Left lung (tissue), 10 donors: Measurements from ENCODE around the gene HOXA3. TPM values are rescaled to one million over a fixed set of nuclear protein-coding genes. Genes with fewer than 3 reads are reported as not detected.

ENCODE experiments used
- ATAC-seq: fragments of 200-7000 bp; cut with Tn5 transposase; one replicate; pipeline ENCODE4 v1.9.1; 2020; ENCODE audit warnings: moderate library complexity
- DNase-seq, 4 donors: peaks; one replicate each; pipeline ENCODE4 v3.0.0-alpha.2; 2013 to 2020
- H3K27ac ChIP-seq, 2 donors: fragments of 200-600 bp; sonication (generic) in 1 of 2; one replicate each; pipeline versions ENCODE4 v1.5.0 to v1.8.0; 2020 to 2021
- H3K27me3 ChIP-seq, 2 donors: fragments of 200-600 bp; sonication (generic) in 1 of 2; one replicate each; pipeline versions ENCODE4 v1.5.0 to v1.8.0; 2020 to 2021
- H3K36me3 ChIP-seq, 2 donors: fragments of 200-600 bp; sonication (generic) in 1 of 2; one replicate each; pipeline versions ENCODE4 v1.5.0 to v1.8.0; 2020 to 2021
- H3K4me1 ChIP-seq, 2 donors: fragments of 200-600 bp; one replicate each; pipeline ENCODE4 v1.8.0; 2021
- H3K4me3 ChIP-seq, 2 donors: fragments of 200-600 bp; sonication (generic) in 1 of 2; one replicate each; pipeline versions ENCODE4 v1.5.0 to v1.8.0; 2020 to 2021; ENCODE audit warnings: mild to moderate bottlenecking in 1 of 2
- H3K9me3 ChIP-seq, 2 donors: fragments of 200-600 bp; sonication (generic) in 1 of 2; one replicate each; pipeline versions ENCODE4 v1.5.0 to v1.8.0; 2020 to 2021
- intact Hi-C, 2 donors: fragments of 100-400 bp; cut with DNase I; formaldehyde crosslinking; loops; one replicate each; pipeline versions ENCODE4 v1.11.2 to v1.14.2; 2022
- polyA plus RNA-seq, 6 donors: library from polyadenylated mRNA; unstranded; fragments of 120-200 nt; gene quantifications; one replicate each; pipeline ENCODE4 v1.2.1, GENCODE V29; 2013; ENCODE audit not compliant: insufficient read length in 6 of 6
- total RNA-seq, 2 donors: library from RNA; stranded (reverse); fragmentation: NEBNext Ultra II Directional; extraction: Animal tissue kit (Norgen Biotek cat#: 25700); gene quantifications; one replicate each; pipeline ENCODE4 v1.2.1, GENCODE V29; 2021
- TF ChIP-seq, protein P1 (sequence below), 2 donors: fragments of 200-600 bp; sonication (generic) in 1 of 2; IDR thresholded peaks; one replicate each; pipeline versions ENCODE4 v1.5.0 to v1.8.0; 2021; ENCODE audit warnings: antibody characterized with exemption in 2 of 2
- donor health status: DM: no; HTN: yes; CAD: no.
- donor health status: DM: no; HTN: no; CAD: no.

HOXA3 gene
- total and polyA plus RNA-seq, 8 donors, result 5.7 to 49.6 (median 39.6) TPM

DNA sequence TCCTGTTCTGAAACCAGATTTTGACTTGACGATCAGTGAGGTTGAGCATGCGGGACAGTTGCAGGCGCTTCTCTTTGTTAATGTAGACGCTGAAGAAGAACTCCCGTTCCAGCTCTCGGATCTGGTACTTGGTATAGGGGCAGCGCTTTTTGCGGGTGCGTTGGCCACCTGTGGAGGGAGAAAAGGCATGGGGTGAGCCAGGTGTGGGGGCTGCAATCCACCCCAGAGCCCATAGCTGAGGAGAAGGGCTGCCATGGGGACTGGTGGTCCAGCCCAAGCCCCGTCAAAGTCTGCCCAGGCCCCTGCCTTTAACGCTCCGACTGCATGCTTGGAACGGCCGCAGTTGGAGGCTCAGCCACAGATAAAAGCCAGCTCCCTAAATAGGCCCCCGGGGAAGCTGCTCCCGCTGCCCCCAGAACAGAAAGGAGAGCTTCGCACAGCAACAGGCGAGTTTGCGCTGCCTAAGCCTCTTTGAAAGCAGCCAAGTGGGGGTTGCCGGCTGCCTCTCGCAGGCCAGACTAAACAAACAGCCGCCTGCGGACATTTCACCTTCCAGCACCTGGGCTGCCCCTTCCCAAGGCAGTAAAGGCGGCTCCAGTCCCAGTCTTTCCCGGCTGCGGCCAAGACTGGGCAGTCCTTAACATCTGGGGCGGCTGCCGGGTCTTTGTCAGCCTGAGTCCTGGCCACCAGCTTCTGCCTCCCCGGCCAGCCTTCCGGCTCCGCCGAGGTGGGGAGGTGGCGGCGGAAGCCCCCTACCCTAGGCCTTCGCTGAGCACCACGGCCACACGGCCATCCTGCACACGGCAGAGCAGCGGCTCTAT lies 30.7 kb upstream of the HOXA3 start:
- Histone ChIP-seq H3K9me3 (no peaks in the 10 kb centered on the region), H3K36me3 (no peaks in the 10 kb centered on the region), H3K4me1 (peaks cover 12 to 48% of the 10 kb centered on the region in 2 donors), H3K27me3 (peaks cover 99 to 100% of the 10 kb centered on the region in 2 donors), H3K4me3 (no peak overlapping the region), H3K27ac (no peak overlapping the region)
- ATAC-seq (no peak), DNase-seq (peak in 2 of 4 donors; percentile 30 to 61)
- intact Hi-C loops, result no loop called here
- TF ChIP-seq, protein P1, sequence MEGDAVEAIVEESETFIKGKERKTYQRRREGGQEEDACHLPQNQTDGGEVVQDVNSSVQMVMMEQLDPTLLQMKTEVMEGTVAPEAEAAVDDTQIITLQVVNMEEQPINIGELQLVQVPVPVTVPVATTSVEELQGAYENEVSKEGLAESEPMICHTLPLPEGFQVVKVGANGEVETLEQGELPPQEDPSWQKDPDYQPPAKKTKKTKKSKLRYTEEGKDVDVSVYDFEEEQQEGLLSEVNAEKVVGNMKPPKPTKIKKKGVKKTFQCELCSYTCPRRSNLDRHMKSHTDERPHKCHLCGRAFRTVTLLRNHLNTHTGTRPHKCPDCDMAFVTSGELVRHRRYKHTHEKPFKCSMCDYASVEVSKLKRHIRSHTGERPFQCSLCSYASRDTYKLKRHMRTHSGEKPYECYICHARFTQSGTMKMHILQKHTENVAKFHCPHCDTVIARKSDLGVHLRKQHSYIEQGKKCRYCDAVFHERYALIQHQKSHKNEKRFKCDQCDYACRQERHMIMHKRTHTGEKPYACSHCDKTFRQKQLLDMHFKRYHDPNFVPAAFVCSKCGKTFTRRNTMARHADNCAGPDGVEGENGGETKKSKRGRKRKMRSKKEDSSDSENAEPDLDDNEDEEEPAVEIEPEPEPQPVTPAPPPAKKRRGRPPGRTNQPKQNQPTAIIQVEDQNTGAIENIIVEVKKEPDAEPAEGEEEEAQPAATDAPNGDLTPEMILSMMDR (IDR thresholded peaks at IDR 0.05), result no peak

DNA sequence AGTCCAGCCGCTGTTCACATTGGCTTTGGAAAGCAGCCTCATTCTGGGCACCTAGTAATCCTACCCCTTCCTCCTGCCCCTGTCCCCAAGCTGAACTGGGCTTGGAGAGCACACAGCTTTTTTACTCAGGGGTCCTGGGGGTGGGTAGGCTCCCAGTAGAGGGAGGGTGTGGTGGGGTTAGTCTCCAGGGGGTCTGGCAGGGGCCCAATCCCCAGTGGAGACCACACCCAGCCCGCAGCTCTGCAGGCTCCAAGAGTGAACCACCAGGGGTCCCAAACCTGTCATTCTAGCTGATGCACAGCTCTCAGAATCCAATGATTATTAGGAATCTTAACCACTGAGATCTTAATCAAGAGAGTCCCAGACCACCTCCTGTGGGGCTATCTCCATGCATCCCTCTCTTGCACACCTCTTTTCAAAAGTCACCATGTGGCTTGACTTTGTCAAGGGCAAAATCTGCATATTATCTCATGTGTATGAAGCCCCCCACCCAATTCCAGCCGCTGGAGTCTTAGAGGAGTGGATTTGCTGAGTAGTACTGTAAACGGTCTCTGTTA lies 30.0 kb upstream of the HOXA3 start:
- Histone ChIP-seq H3K4me3 (no peak overlapping the region), H3K27ac (no peak overlapping the region), H3K4me1 (peaks cover 12 to 43% of the 10 kb centered on the region in 2 donors), H3K36me3 (no peaks in the 10 kb centered on the region), H3K9me3 (no peaks in the 10 kb centered on the region), H3K27me3 (peaks cover 99 to 100% of the 10 kb centered on the region in 2 donors)
- TF ChIP-seq, protein P1 (IDR thresholded peaks at IDR 0.05), result no peak
- intact Hi-C loops, result no loop called here
- DNase-seq (peak in 1 of 4 donors; percentile 16), ATAC-seq (no peak)

DNA sequence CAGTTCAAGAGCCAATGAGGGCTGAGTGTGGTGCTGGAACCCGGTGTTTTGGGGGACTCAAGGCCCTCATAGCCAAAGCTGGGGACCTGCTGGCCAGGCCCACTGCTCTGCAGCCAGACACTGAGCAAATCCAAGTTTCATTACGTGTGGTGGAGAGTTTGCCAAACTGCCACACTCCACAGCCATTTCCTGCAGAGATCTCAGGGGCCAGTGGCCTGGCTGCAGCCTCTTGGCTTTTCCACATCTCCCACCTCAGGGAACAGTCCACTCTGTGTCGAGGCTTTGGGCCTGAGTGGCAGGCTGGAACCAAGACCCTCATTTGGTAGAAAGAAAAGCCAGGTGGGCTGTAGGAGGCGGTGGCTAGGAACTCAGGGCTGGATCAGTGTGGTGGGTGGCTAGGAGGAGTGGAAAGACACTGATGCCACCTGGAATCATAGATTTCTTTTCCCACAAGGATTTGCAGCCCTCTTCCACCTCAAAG lies 29.5 kb upstream of the HOXA3 start:
- Histone ChIP-seq H3K36me3 (no peaks in the 10 kb centered on the region), H3K4me1 (peaks cover 12 to 43% of the 10 kb centered on the region in 2 donors), H3K9me3 (no peaks in the 10 kb centered on the region), H3K27ac (no peak overlapping the region), H3K4me3 (no peak overlapping the region), H3K27me3 (peaks cover 99 to 100% of the 10 kb centered on the region in 2 donors)
- no peak for ATAC-seq
- TF ChIP-seq, protein P1 (IDR thresholded peaks at IDR 0.05), result no peak
- peak in 2 of 4 donors; percentile 17 to 29 for DNase-seq
- intact Hi-C loops, result no loop called here

DNA sequence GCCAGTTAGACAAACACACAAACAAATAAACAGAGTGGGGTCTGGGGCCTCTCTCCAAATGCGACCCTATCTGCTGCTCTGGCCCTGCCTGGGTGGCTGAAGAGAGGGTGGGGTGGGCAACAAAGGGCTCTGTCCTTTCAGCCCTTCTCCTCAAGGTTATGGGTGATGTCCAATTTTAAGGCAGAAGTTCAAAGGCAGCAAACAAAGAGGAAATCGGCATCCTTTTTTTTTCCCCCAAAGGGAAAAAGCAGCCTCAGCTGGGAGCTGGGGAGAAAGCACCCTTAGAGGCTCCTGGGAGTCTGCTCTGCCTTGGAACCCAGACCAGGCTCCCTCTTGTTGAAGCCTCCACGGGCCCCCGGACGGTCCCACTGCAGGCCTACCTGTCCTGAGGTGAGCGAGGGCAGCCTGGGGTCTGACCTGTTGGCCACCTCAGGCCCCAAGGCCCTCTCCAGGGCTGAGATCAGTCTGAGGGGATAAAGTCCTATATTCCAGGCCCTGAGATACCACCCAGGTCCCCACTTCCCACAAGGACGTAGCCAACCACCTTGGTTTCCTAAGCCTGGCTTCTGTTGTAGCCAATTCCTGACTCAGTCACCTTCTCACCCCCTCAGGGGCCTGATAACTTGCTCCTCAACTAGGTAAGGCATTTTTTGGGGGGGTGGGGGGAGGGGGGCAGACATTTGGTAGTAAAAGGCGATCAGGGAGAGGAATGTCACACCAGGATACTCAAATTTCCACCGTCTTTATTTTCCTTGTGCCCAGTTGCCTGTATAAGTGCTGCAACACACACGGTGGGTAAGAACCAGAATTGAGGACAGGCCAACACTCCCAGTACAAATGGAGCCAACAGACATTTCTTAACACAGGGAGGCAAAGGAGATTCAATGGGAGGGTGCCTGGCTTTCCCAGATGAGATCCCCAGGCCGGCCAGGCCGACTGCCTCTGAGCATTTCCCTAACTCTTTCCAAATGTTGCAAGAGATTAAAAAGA lies 28.3 kb upstream of the HOXA3 start:
- TF ChIP-seq, protein P1 (IDR thresholded peaks at IDR 0.05), result no peak
- Histone ChIP-seq H3K27me3 (peaks cover 99 to 100% of the 10 kb centered on the region in 2 donors), H3K4me1 (peaks cover 12 to 37% of the 10 kb centered on the region in 2 donors), H3K9me3 (no peaks in the 10 kb centered on the region), H3K4me3 (no peak overlapping the region), H3K36me3 (no peaks in the 10 kb centered on the region), H3K27ac (no peak overlapping the region)
- no peak for ATAC-seq
- DNase-seq, result peak in 2 of 4 donors; percentile 22 to 54
- intact Hi-C loops, result no loop called here
